Stimulated activated naive CD8-positive, alpha-beta T cell treated with anti-CD3 and anti-CD28 coated beads, Interleukin-15, Interleukin-2, amounts not matched to agents 100 ng/mL and 50 ng/mL, for 24 hours (primary cell): ENCODE data around the gene WWOX.

Source experiments
- H3K27ac Mint-ChIP-seq: one replicate; pipeline ENCODE4 v1.8.0; 2021; ENCODE audit warnings: mild to moderate bottlenecking, mixed read lengths
- H3K27me3 Mint-ChIP-seq: one replicate; pipeline ENCODE4 v1.8.0; 2021; ENCODE audit warnings: mixed read lengths
- H3K36me3 Mint-ChIP-seq: one replicate; pipeline ENCODE4 v1.8.0; 2021; ENCODE audit warnings: low read depth, mixed read lengths
- H3K4me1 Mint-ChIP-seq: one replicate; pipeline ENCODE4 v1.8.0; 2021; ENCODE audit warnings: low read depth, mixed read lengths
- H3K4me3 Mint-ChIP-seq: one replicate; pipeline ENCODE4 v1.8.0; 2021; ENCODE audit warnings: mild to moderate bottlenecking, mixed read lengths
- H3K9me3 Mint-ChIP-seq: one replicate; pipeline ENCODE4 v1.8.0; 2021; ENCODE audit warnings: mixed read lengths

The WWOX gene

DNA sequence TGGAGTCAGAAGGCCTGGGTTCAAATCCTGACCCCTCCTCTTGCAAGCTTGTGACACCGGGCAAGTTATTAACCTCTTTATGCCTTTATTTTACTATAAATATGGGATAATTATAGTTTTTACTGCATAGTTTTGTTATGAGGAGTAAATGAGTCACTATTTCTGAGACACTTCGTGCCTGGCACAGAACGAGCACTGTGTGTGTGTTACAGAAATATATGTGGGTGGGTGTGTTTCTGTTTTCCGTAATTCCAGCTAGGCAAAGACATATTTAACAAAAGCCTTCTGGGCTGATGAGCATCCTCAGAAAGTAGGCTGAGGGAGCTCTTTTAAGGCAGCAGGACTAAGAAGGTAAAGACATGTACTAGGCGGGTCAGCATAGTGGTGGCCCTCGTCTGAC lies 1083.2 kb downstream of the WWOX start:
- no peak overlapping the region for H3K27ac Mint-ChIP-seq
- no peaks in the 10 kb centered on the region for H3K36me3 Mint-ChIP-seq
- peaks cover 24% of the 10 kb centered on the region for H3K4me1 Mint-ChIP-seq
- peaks cover 7% of the 10 kb centered on the region for H3K9me3 Mint-ChIP-seq
- H3K27me3 Mint-ChIP-seq, result no peaks in the 10 kb centered on the region
- H3K4me3 Mint-ChIP-seq, result no peak overlapping the region

DNA sequence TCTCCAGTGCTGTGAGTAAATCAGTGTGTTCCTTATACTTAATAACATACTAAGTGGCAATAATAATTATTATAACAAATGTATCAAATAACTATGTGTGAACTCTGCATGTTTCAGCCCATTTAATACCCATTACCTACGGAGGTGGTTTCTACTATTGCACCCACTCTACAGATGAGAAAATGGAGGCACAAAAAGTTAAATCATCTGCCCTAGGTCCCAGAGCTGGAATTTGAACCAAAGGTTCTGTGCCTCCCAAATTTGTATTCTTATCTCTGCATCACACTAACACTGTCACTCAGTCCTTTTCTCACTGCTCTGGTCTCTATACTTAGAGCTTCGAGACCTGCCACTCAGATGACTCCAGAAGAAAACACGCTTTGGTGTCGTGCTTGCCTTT lies 1084.1 kb downstream of the WWOX start:
- Mint-ChIP-seq H3K4me3 (no peak overlapping the region), H3K9me3 (peaks cover 11% of the 10 kb centered on the region), H3K27ac (no peak overlapping the region), H3K4me1 (peaks cover 31% of the 10 kb centered on the region), H3K27me3 (no peaks in the 10 kb centered on the region), H3K36me3 (no peaks in the 10 kb centered on the region)

DNA sequence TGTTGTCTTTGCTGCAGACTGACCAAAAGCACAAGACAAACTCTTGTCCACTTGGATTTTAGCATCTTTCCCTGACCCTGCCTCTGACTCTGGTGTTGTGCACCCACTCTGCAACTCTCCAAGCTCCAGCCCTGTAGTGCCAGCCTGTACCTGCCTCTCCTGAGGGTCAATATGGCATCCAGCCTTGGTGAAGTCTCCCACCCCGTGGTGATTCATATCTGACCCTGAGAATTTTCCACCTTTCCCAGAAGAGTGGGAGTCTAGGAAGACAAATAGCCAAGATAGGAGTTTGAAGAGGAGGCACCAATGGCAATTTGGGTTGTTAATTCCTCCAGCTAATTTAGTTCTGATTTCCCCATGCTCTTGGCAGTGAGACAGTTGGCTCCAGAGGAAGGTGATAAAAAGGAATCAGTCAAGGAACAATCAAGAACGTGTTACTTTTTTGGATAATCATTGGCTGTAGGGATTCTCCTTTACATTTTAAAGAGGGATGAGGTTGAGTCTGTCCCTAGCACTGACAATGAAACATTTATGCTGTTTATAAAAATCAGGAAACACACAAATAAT lies 1085.1 kb downstream of the WWOX start:
- H3K4me3 Mint-ChIP-seq, result no peak overlapping the region
- no peaks in the 10 kb centered on the region for H3K27me3 Mint-ChIP-seq
- no peak overlapping the region for H3K27ac Mint-ChIP-seq
- H3K36me3 Mint-ChIP-seq, result no peaks in the 10 kb centered on the region
- peaks cover 31% of the 10 kb centered on the region for H3K4me1 Mint-ChIP-seq
- H3K9me3 Mint-ChIP-seq, result peaks cover 14% of the 10 kb centered on the region

DNA sequence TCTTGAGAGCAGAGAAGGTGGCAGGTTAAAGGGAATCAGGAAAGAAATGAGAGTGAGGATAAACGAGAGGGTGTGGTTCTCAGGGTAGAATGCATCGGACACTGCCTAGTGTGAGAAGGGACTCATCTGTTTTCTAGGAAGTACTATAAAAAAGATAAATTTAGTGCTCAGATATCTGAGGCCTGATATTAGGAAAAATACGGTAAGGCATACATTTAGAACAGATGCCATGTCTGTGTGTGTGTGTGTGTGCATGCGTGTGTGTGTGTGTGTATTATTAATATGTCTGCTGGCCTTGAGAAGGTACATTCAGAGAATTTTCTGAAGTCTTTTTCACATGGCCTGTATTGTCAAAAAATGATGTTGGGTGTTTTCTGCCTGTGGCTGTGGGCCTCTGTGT lies 1086.3 kb downstream of the WWOX start:
- no peak overlapping the region for H3K4me3 Mint-ChIP-seq
- no peak overlapping the region for H3K27ac Mint-ChIP-seq
- no peaks in the 10 kb centered on the region for H3K36me3 Mint-ChIP-seq
- peaks cover 31% of the 10 kb centered on the region for H3K4me1 Mint-ChIP-seq
- H3K9me3 Mint-ChIP-seq, result peaks cover 11% of the 10 kb centered on the region
- no peaks in the 10 kb centered on the region for H3K27me3 Mint-ChIP-seq

DNA sequence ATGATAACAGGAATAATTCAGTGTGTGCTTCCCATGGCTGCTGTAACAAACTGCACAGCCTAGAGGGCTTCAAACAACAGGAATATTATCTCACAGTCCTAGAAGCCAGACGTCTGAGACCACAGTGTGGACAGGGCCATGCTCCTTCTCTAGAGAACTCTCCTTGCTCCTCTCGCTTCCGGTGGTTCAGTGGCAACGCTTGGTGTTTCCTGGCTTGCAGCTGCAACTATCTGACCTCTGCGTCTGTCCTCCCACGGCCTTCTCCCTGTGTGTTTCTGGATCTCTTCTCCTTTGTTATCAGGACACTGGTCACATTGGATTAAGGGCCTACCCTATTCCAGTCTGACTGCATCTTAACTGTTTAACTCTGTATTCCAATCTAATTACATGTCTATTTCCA lies 1086.7 kb downstream of the WWOX start:
- Mint-ChIP-seq H3K27ac (no peak overlapping the region), H3K9me3 (peaks cover 11% of the 10 kb centered on the region), H3K27me3 (no peaks in the 10 kb centered on the region), H3K4me3 (no peak overlapping the region), H3K36me3 (no peaks in the 10 kb centered on the region), H3K4me1 (peaks cover 29% of the 10 kb centered on the region)

DNA sequence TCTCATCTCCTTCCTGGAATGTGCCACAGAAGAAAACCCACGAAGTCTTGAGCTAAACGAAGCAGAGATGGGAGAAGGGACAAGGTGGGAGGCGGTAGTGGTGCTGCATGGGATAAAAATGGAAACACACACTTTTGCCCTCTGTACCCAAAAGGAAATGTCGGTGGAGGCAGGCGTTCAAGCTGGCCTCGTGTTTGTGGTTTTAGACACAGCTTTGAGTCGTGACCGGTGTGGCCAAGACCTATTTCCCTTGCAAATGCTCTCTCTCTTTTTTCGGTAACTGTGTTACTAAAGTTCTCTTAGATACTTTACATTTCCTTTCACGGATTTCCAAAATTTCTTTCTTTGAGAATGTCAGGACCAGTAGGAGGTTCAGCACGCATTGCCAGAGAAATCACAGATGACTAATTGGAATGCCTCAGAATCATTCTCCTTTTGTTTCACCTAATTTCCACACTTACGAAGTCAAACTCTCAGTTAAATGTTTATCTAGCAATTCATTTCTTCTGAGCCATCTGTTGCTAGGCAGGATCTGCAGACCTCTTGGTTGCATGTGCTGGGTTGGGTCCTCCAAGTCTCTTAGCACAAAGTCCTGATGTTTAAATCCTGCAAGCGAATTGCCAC lies 1088.8 kb downstream of the WWOX start:
- Mint-ChIP-seq H3K4me1 (peaks cover 14% of the 10 kb centered on the region), H3K4me3 (no peak overlapping the region), H3K27me3 (no peaks in the 10 kb centered on the region), H3K36me3 (no peaks in the 10 kb centered on the region), H3K27ac (no peak overlapping the region), H3K9me3 (peaks cover 11% of the 10 kb centered on the region)

DNA sequence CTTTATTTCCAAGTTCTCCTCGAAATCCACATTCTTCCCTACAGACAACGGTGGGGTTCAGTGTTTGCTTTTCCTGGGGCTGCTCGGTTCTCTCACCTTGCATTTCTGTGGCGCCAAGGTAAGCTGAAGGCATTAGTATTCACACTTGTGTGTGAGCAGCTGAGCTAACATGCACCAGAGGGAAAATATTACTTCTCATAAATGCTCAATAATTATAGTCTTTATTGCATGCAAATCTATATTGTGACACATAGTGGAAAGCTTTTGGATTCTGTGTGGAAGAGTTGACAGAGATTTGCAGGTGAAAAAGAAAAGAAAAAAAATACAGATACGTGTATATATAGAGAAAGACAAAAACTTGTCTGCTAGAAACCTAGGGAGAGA lies 1089.3 kb downstream of the WWOX start:
- Mint-ChIP-seq H3K36me3 (no peaks in the 10 kb centered on the region), H3K27ac (no peak overlapping the region), H3K4me3 (no peak overlapping the region), H3K4me1 (peaks cover 14% of the 10 kb centered on the region), H3K9me3 (peaks cover 11% of the 10 kb centered on the region), H3K27me3 (no peaks in the 10 kb centered on the region)

DNA sequence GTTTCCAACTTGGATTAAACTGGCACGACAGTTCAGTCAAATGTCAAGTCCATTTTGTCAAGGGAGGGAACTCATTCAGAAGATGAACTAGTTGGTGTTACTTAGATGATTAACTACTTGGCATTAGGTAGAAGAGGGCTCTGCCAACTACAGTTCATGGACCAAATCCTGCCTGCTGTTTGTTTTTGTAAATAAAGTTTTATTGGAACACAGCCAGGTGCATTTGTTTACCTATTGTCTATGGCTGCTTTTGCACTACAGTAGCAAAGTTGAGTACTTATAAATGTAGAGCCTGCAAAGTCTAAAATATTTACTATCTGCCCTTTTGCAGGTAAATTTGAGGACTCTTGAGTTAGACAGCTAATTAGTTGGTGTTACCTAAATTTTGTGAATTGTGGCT lies 1091.1 kb downstream of the WWOX start:
- Mint-ChIP-seq H3K4me1 (peaks cover 12% of the 10 kb centered on the region), H3K4me3 (no peak overlapping the region), H3K36me3 (no peaks in the 10 kb centered on the region), H3K9me3 (peaks cover 11% of the 10 kb centered on the region), H3K27ac (no peak overlapping the region), H3K27me3 (no peaks in the 10 kb centered on the region)

DNA sequence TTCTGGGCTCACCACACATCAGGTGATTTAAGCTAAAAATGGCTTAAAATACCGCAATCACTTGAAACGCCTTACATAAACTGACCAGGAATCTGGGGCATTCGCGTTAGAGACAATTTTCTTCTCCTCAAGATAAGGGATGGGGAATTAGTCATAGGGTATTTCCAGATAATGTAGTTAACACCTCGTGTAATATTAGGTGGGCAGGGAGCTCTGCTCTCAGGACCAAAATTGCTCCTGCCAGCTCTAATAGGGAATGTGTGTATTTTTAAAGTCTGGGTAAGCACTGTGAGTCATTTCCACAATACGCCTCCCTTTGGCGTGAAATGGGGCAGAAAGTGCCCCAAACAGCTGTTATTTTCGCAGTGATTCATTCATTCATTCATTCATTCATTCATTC lies 1092.5 kb downstream of the WWOX start:
- H3K27me3 Mint-ChIP-seq, result no peaks in the 10 kb centered on the region
- no peak overlapping the region for H3K4me3 Mint-ChIP-seq
- peaks cover 11% of the 10 kb centered on the region for H3K9me3 Mint-ChIP-seq
- H3K27ac Mint-ChIP-seq, result no peak overlapping the region
- peaks cover 16% of the 10 kb centered on the region for H3K4me1 Mint-ChIP-seq
- H3K36me3 Mint-ChIP-seq, result no peaks in the 10 kb centered on the region

DNA sequence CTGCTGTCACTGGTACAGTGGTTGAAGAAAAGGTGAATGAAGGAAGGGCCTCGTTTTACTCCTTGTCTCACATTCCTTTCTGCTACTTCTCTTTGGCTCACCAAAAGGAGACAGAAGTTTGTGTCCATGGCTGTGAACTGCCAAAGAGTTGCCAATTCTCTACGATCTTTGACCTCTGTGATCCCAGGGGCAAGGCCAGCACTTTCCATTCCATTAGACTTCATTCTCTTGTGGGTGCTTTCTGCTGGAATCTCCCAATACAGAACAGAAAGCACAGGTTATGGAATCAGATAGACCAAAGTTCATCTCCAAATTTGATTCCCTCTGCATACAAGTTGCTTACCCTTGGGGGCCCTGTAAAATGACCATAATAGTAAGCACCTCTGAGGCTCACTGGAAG lies 1093.5 kb downstream of the WWOX start:
- peaks cover 15% of the 10 kb centered on the region for H3K4me1 Mint-ChIP-seq
- H3K9me3 Mint-ChIP-seq, result peaks cover 9% of the 10 kb centered on the region
- no peak overlapping the region for H3K27ac Mint-ChIP-seq
- no peaks in the 10 kb centered on the region for H3K27me3 Mint-ChIP-seq
- no peaks in the 10 kb centered on the region for H3K36me3 Mint-ChIP-seq
- no peak overlapping the region for H3K4me3 Mint-ChIP-seq

DNA sequence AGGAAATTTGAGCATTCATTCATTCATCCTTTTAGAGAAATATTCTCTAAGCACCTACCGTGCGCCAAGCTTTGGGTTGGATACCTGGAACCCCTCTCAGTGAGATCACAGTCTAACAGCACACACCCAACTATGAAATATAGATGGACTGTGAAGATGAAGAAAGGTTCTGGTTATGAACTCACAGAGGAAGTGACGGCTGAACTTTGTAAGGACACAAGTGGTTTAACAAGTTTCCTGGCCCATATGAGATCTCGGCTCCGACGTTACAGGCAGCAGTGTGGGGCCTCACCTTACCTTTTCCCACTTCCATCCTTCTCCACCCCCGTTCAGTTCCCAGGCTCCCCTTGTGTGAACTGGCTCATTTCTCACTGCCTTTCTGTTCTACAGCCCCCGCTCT lies 1094.8 kb downstream of the WWOX start:
- Mint-ChIP-seq H3K27me3 (no peaks in the 10 kb centered on the region), H3K9me3 (no peaks in the 10 kb centered on the region), H3K36me3 (no peaks in the 10 kb centered on the region), H3K27ac (no peak overlapping the region), H3K4me3 (no peak overlapping the region), H3K4me1 (peaks cover 10% of the 10 kb centered on the region)

DNA sequence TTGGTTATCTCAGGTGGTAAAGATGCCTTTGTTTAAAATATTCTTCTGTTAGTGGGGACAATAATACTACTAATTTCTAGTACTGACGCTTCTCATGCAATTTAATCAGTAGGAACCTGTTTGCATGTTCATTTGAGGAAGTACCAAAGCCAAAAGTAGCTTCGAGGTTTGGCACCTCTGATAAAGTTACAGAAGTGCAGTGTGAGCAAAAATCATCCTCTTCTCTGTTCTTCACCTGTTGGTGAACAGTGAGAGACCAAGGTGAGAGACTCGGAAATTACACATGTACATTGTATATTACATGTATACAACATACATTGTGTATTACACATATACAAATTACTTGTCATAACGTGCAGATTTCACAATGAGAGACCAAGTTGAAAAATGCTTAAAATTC lies 1096.5 kb downstream of the WWOX start:
- H3K9me3 Mint-ChIP-seq, result no peaks in the 10 kb centered on the region
- H3K4me1 Mint-ChIP-seq, result peaks cover 10% of the 10 kb centered on the region
- no peaks in the 10 kb centered on the region for H3K36me3 Mint-ChIP-seq
- no peaks in the 10 kb centered on the region for H3K27me3 Mint-ChIP-seq
- H3K27ac Mint-ChIP-seq, result no peak overlapping the region
- H3K4me3 Mint-ChIP-seq, result no peak overlapping the region

DNA sequence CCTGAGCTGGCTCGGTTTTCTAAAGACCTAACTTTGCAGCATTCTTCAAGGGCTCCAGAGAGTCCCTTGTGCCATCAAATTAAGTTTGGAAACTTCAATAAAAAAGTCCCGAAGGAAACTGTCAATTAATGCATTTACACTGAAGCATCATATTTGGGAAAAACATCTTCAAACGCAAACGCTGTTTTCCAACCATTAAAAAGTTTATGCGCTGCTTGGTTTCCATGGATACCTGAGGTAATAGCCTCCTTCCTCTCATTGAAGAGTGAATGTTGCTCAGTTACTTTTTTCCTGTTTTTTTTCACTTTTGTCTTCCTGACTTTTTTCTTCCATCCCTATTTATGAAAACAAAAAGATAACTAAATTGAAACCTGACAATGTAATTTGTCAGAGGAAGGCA lies 1102.0 kb downstream of the WWOX start:
- H3K4me3 Mint-ChIP-seq, result no peak overlapping the region
- H3K36me3 Mint-ChIP-seq, result no peaks in the 10 kb centered on the region
- H3K27me3 Mint-ChIP-seq, result no peaks in the 10 kb centered on the region
- H3K9me3 Mint-ChIP-seq, result no peaks in the 10 kb centered on the region
- no peak overlapping the region for H3K27ac Mint-ChIP-seq
- no peaks in the 10 kb centered on the region for H3K4me1 Mint-ChIP-seq

DNA sequence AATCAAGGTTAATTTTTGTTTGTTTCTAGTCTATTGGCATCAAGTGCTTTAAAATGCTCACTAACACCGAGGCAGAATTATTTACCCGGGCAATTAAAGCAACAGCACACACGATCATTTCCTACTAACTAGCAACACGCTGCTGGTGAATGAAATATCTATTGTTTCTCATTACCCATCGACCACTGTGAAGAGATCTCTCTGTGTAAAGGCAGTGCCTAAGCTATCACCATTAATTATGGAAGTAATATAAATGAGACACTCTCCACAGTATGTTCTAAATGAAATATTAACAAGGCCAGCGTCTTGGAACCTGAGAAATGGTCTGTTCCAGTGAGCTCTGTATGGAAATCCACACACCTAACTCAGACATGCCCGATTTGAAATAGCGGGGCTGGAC lies 1103.5 kb downstream of the WWOX start:
- H3K9me3 Mint-ChIP-seq, result no peaks in the 10 kb centered on the region
- no peaks in the 10 kb centered on the region for H3K4me1 Mint-ChIP-seq
- H3K4me3 Mint-ChIP-seq, result no peak overlapping the region
- H3K27me3 Mint-ChIP-seq, result no peaks in the 10 kb centered on the region
- no peak overlapping the region for H3K27ac Mint-ChIP-seq
- H3K36me3 Mint-ChIP-seq, result no peaks in the 10 kb centered on the region

DNA sequence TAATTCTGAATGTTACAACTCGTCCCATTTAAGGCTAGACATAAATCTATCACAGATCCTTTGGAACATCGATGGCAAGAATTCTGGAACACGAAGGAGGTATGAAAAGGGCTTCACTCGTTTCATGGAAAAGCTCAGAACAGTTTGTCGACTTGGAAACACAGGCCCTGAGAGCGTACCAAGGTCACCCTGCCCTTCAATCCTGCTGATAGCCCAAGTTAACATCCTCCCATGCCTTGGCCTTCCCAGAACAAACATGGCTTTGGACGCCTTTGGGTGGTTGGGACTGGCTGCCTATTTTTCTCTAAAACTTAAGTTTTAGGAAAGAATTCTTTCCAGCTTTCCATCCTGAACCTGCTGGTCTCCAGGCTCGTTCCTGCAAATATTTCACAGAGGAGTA lies 1105.0 kb downstream of the WWOX start:
- Mint-ChIP-seq H3K27ac (no peak overlapping the region), H3K36me3 (no peaks in the 10 kb centered on the region), H3K4me1 (no peaks in the 10 kb centered on the region), H3K27me3 (no peaks in the 10 kb centered on the region), H3K4me3 (no peak overlapping the region), H3K9me3 (no peaks in the 10 kb centered on the region)

DNA sequence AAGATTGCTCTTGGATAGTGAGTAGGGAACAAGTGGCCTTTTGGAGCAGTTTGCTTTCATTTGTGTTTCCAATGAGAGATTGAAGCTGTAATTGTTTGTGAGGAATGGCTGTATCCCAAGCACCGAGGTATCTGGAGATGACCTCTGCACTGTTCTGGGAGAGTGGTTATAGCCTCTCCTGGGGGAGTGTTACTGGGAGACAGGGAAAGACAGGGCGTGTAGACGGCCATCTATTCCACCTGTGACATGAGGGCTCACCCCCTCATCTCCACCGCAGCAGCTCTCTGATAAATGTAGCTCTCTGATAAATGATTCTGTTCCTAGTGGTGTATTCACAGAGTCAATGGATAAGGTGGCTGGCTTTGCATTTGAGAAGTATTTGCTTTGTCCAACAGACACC lies 1107.4 kb downstream of the WWOX start:
- H3K27me3 Mint-ChIP-seq, result no peaks in the 10 kb centered on the region
- no peaks in the 10 kb centered on the region for H3K36me3 Mint-ChIP-seq
- no peaks in the 10 kb centered on the region for H3K9me3 Mint-ChIP-seq
- H3K4me3 Mint-ChIP-seq, result no peak overlapping the region
- no peak overlapping the region for H3K27ac Mint-ChIP-seq
- H3K4me1 Mint-ChIP-seq, result no peaks in the 10 kb centered on the region
